ENCODE data around the gene TFIP11.

Gene TFIP11

GRCh38 chr22:26502688-26503561 lies 9.3 kb downstream of the TFIP11 start:
- TF ChIP-seq SIN3A (IDR thresholded peaks at IDR 0.05; ENCODE audit: borderline replicate concordance, insufficient read depth, low read length) (no peak), TAF1 (IDR thresholded peaks at IDR 0.05; ENCODE audit: borderline replicate concordance, insufficient read depth, low read length) (no peak), POLR2AphosphoS5 (IDR thresholded peaks at IDR 0.05; ENCODE audit: low read depth, low read length) (no peak), FOXP2 (optimal IDR thresholded peaks at IDR 0.05; ENCODE audit: borderline replicate concordance, extremely low read depth, extremely low read length, insufficient read depth) (no peak)
- TF ChIP-seq, protein P1, sequence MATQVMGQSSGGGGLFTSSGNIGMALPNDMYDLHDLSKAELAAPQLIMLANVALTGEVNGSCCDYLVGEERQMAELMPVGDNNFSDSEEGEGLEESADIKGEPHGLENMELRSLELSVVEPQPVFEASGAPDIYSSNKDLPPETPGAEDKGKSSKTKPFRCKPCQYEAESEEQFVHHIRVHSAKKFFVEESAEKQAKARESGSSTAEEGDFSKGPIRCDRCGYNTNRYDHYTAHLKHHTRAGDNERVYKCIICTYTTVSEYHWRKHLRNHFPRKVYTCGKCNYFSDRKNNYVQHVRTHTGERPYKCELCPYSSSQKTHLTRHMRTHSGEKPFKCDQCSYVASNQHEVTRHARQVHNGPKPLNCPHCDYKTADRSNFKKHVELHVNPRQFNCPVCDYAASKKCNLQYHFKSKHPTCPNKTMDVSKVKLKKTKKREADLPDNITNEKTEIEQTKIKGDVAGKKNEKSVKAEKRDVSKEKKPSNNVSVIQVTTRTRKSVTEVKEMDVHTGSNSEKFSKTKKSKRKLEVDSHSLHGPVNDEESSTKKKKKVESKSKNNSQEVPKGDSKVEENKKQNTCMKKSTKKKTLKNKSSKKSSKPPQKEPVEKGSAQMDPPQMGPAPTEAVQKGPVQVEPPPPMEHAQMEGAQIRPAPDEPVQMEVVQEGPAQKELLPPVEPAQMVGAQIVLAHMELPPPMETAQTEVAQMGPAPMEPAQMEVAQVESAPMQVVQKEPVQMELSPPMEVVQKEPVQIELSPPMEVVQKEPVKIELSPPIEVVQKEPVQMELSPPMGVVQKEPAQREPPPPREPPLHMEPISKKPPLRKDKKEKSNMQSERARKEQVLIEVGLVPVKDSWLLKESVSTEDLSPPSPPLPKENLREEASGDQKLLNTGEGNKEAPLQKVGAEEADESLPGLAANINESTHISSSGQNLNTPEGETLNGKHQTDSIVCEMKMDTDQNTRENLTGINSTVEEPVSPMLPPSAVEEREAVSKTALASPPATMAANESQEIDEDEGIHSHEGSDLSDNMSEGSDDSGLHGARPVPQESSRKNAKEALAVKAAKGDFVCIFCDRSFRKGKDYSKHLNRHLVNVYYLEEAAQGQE (IDR thresholded peaks at IDR 0.05; ENCODE audit: insufficient read depth in 1 of 2, low read depth in 2 of 2, low read length in 2 of 2) = no peak

DNA sequence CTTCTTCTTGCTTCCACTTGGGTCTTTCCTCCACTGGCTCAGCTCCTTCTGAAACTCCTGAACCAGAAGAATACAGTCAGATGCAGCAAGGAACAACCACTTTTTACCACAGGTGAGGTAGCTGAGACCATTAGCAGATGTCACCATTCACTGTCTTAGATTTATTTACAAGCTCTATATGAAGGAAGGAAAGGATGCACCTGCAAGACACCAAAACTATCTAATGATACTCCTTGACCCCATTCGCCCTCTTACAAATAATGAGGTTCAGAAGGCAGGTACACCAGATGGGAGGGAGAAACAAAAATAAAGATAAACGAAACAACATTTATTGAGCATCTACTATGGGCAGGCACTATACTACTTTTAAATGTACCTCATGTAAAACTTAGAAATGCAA lies 10.3 kb downstream of the TFIP11 start:
- TF ChIP-seq SIN3A (IDR thresholded peaks at IDR 0.05; ENCODE audit: borderline replicate concordance, insufficient read depth, low read length) (no peak), FOXP2 (optimal IDR thresholded peaks at IDR 0.05; ENCODE audit: borderline replicate concordance, extremely low read depth, extremely low read length, insufficient read depth) (no peak), POLR2AphosphoS5 (IDR thresholded peaks at IDR 0.05; ENCODE audit: low read depth, low read length) (no peak), TAF1 (IDR thresholded peaks at IDR 0.05; ENCODE audit: borderline replicate concordance, insufficient read depth, low read length) (no peak)
- TF ChIP-seq, protein P1 (IDR thresholded peaks at IDR 0.05; ENCODE audit: insufficient read depth in 1 of 2, low read depth in 2 of 2, low read length in 2 of 2) = no peak

- TF ChIP-seq SIN3A (IDR thresholded peaks at IDR 0.05; ENCODE audit: borderline replicate concordance, insufficient read depth, low read length) = no peak
- TF ChIP-seq FOXP2 (optimal IDR thresholded peaks at IDR 0.05; ENCODE audit: borderline replicate concordance, extremely low read depth, extremely low read length, insufficient read depth) = no peak
- TF ChIP-seq POLR2AphosphoS5 (IDR thresholded peaks at IDR 0.05; ENCODE audit: low read depth, low read length) = no peak
- TF ChIP-seq, protein P1 (IDR thresholded peaks at IDR 0.05; ENCODE audit: insufficient read depth in 1 of 2, low read depth in 2 of 2, low read length in 2 of 2) = no peak
- TF ChIP-seq TAF1 (IDR thresholded peaks at IDR 0.05; ENCODE audit: borderline replicate concordance, insufficient read depth, low read length) = no peak
Observed at GRCh38 chr22:26499188-26499703, 13.0 kb downstream of the TFIP11 start.

GRCh38 chr22:26496456-26496855 lies 15.8 kb downstream of the TFIP11 start:
- TF ChIP-seq POLR2AphosphoS5 (IDR thresholded peaks at IDR 0.05; ENCODE audit: low read depth, low read length) (no peak), FOXP2 (optimal IDR thresholded peaks at IDR 0.05; ENCODE audit: borderline replicate concordance, extremely low read depth, extremely low read length, insufficient read depth) (no peak), SIN3A (IDR thresholded peaks at IDR 0.05; ENCODE audit: borderline replicate concordance, insufficient read depth, low read length) (no peak)

DNA sequence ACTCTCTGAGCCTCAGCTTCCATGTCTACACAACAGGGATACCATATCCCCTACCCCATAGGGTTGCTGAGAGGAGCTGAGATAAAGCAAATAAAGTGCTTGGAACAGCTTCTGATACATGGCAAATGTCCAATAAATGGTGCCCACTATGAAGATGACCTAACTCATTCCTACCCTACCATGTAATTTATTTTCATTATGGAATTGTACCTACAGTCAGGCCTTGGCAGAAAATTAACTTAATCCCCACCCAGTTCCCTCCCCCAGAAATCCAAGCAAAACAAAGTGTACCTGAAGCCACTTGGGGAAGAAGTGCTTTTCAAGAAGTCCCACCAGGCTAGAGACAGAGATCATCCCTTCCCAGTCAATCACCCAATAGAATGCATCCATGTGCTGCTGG lies 17.8 kb downstream of the TFIP11 start:
- TF ChIP-seq TAF1 (IDR thresholded peaks at IDR 0.05; ENCODE audit: borderline replicate concordance, insufficient read depth, low read length) = no peak

- TF ChIP-seq, protein P1 (IDR thresholded peaks at IDR 0.05; ENCODE audit: insufficient read depth in 1 of 2, low read depth in 2 of 2, low read length in 2 of 2) = no peak
- TF ChIP-seq TAF1 (IDR thresholded peaks at IDR 0.05; ENCODE audit: borderline replicate concordance, insufficient read depth, low read length) = no peak
- TF ChIP-seq FOXP2 (optimal IDR thresholded peaks at IDR 0.05; ENCODE audit: borderline replicate concordance, extremely low read depth, extremely low read length, insufficient read depth) = no peak
- no peak for TF ChIP-seq SIN3A (IDR thresholded peaks at IDR 0.05; ENCODE audit: borderline replicate concordance, insufficient read depth, low read length)
- no peak for TF ChIP-seq POLR2AphosphoS5 (IDR thresholded peaks at IDR 0.05; ENCODE audit: low read depth, low read length)
Observed at GRCh38 chr22:26492220-26492619, 20.1 kb downstream of the TFIP11 start.

Measured in PFSK-1 (cell line).